Right atrium auricular region (tissue), 2 donors: Measurements from ENCODE around the gene CDK19. TPM values are rescaled to one million over a fixed set of nuclear protein-coding genes. Genes with fewer than 3 reads are reported as not detected.

Experiments used
- DNase-seq: peaks from one replicate; pipeline ENCODE4 v3.0.0-alpha.2; 2019; ENCODE audit warnings: low spot score
- H3K27ac ChIP-seq, 2 donors: fragments of 200-600 bp; sonication (generic); 1 replicate in 1 of 2; 2 replicates in 1 of 2; pipeline ENCODE4 v1.5.1; 2016 to 2019
- H3K27me3 ChIP-seq, 2 donors: fragments of 200-600 bp; sonication (generic); one replicate each; pipeline versions ENCODE4 v1.5.1 to v1.6.0; 2017 to 2019
- H3K36me3 ChIP-seq: fragments of 200-600 bp; sonication (generic); one replicate; pipeline ENCODE4 v1.5.1; 2016
- H3K4me1 ChIP-seq, 2 donors: fragments of 200-600 bp; sonication (generic); one replicate each; pipeline versions ENCODE4 v1.5.1 to v1.6.0; 2017 to 2019
- H3K4me3 ChIP-seq, 2 donors: fragments of 200-600 bp; sonication (generic); 1 replicate in 1 of 2; 2 replicates in 1 of 2; pipeline ENCODE4 v1.5.1; 2017 to 2019; ENCODE audit warnings: mild to moderate bottlenecking in 1 of 2, moderate library complexity in 1 of 2
- H3K9me3 ChIP-seq, 2 donors: fragments of 200-600 bp; sonication (generic); one replicate each; pipeline ENCODE4 v1.5.1; 2019
- CTCF ChIP-seq, 2 donors: fragments of 200-600 bp; sonication (generic); IDR thresholded peaks; one replicate each; pipeline ENCODE4 v1.5.1; 2019; ENCODE audit warnings: antibody characterized with exemption in 2 of 2
- total RNA-seq, 2 donors: library from RNA; depleted of rRNA; stranded (reverse); fragments of >200 nt; gene quantifications; one replicate each; pipeline ENCODE4 v1.1.0, GENCODE V29; 2016

The CDK19 gene
- total RNA-seq, 2 donors from 2014 or later: 5.7 to 6.3 TPM

DNA sequence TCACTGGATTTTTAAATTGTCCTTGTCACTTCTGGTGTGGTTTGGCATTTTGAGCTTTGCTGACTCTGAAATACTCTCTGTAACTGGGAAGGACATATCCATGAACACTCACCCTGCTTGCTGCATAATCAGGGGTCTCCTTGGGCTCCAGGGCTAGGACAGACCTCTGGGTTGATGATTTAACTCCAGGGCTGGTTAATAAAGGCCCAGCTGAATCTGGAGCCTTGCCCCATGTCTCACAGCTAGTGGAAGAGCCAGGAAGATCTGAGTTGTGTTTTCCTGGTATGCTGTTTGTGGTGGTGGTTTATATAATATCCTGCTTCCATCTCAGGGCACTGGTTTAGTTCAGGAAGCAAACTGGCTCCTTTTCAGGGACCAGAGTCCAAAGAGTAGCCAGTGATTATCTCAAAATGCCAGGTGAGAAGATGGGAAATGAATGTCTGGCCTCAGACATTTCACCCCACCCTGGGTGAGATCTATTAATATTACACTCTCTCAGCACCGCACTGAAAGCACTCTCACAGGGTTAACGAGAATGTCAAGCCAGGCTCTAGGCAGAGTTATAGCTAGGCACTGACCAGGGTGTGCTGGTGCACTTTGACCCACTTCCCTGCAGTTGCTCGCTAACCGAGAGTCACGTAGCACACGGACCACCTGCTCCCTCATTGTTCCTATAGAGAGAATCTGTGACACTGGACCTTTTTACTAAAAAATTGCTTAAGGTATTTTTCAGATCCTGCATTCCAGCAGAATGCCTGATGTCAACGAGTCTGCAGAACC lies 248.7 kb downstream of the CDK19 start:
- Histone ChIP-seq H3K36me3 (no peaks in the 10 kb centered on the region), H3K4me1 (peaks cover 0 to 15% of the 10 kb centered on the region in 2 donors), H3K27me3 (no peaks in the 10 kb centered on the region), H3K4me3 (no peak overlapping the region), H3K27ac (peak overlapping the region in 1 of 2 donors; percentile 80), H3K9me3 (peaks cover 0 to 5% of the 10 kb centered on the region in 2 donors)
- no peak for TF ChIP-seq CTCF (IDR thresholded peaks at IDR 0.05)
- no peak for DNase-seq

DNA sequence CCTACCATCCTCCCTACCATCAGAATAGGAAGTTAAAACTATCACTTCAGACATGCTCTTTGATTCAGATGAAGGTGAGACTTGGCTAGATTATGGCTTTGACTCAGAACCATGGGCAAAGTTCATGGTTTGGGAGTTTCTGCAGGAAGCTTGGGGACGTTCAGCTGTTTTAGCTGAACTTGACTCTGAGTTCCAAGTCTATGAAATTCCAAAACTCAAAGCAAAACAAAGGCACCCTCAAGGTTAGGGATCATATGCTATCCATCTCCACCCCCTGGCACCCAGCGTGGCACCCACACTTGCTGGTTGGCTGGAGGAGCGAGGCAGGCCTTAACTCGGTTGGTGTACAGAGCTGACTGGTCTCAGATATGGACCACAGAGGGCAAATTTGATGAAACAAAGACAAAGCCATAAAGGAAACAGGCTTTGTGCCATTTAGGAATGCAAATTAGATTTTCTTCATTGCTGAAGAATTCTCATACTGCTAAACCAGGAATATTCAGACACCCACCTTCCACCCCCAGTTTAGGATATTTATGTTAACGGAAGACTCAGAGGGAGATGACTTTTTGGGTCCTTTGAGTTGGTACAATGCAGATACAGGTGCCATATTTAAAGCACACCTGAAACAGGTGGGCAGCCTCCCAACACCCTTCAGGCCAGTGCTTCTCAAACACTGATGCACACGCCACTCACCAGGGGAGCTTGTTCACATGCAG lies 250.4 kb downstream of the CDK19 start:
- Histone ChIP-seq H3K4me1 (peaks cover 0 to 15% of the 10 kb centered on the region in 2 donors), H3K4me3 (no peak overlapping the region), H3K27me3 (no peaks in the 10 kb centered on the region), H3K36me3 (no peaks in the 10 kb centered on the region), H3K9me3 (peaks cover 0 to 5% of the 10 kb centered on the region in 2 donors), H3K27ac (no peak overlapping the region)
- no peak for TF ChIP-seq CTCF (IDR thresholded peaks at IDR 0.05)
- no peak for DNase-seq

DNA sequence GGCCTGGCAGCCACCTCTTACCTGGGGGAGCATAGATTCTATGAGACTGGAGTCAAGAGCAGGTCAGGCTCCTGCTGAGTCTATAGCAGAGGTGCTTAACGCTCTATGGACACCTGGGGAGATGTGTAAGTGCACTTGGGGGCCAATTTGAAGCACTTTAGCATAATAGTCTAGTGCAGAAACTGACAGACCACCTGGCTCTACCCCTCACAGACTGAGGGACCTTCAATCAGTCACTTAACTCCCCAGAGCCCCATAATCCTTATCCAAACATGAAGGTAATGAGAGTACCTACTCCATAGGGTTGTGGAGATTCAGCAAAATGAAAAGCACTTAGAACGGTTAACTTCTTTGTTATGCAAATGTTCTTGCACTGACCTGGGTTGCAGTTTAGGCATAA lies 251.6 kb downstream of the CDK19 start:
- no peak for DNase-seq
- H3K4me1 ChIP-seq: peaks cover 0 to 15% of the 10 kb centered on the region in 2 donors
- H3K27me3 ChIP-seq: no peaks in the 10 kb centered on the region
- H3K4me3 ChIP-seq: no peak overlapping the region
- H3K27ac ChIP-seq: no peak overlapping the region
- peaks cover 0 to 10% of the 10 kb centered on the region in 2 donors for H3K9me3 ChIP-seq
- no peaks in the 10 kb centered on the region for H3K36me3 ChIP-seq
- no peak for TF ChIP-seq CTCF (IDR thresholded peaks at IDR 0.05)

GRCh38 chr6:110562316-110562915 lies 252.9 kb downstream of the CDK19 start:
- no peaks in the 10 kb centered on the region for H3K36me3 ChIP-seq
- no peak overlapping the region for H3K27ac ChIP-seq
- H3K4me1 ChIP-seq: peaks cover 0 to 15% of the 10 kb centered on the region in 2 donors
- no peak overlapping the region for H3K4me3 ChIP-seq
- no peak for TF ChIP-seq CTCF (IDR thresholded peaks at IDR 0.05)
- no peak for DNase-seq
- no peaks in the 10 kb centered on the region for H3K27me3 ChIP-seq
- peaks cover 0 to 10% of the 10 kb centered on the region in 2 donors for H3K9me3 ChIP-seq

DNA sequence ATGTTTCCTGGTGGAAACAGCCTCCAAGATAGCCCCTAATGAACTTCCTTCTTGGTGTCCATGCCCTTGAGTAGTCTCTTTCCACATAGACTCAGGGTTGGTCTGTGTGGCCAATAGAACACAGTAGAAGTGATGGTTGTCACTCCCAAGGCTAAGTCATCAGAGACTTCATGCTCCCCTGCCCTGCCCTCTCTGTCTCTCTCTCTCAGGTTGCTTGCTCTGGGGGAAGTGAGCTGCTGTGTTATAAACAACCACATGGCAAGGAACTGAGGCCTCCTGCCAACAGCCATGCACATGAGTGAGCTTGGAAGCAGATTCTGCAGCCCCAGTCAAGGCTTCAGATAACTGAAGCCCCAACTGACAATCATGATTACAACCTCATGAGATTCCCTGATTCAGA lies 253.6 kb downstream of the CDK19 start:
- no peak overlapping the region for H3K27ac ChIP-seq
- H3K27me3 ChIP-seq: no peaks in the 10 kb centered on the region
- H3K9me3 ChIP-seq: peaks cover 0 to 10% of the 10 kb centered on the region in 2 donors
- no peaks in the 10 kb centered on the region for H3K36me3 ChIP-seq
- no peak overlapping the region for H3K4me3 ChIP-seq
- DNase-seq: no peak
- H3K4me1 ChIP-seq: peaks cover 0 to 11% of the 10 kb centered on the region in 2 donors
- no peak for TF ChIP-seq CTCF (IDR thresholded peaks at IDR 0.05)
